ENCODE data around the gene CRYAB.
"Not testable (repeated sequence)": the region's sequence is repeated elsewhere in the genome, so short reads cannot be mapped to it uniquely, and the experiment has no call there.

The CRYAB gene

GRCh38 chr11:111933176-111933575, 21.6 kb upstream of the CRYAB start:
- DNase-seq = not testable (repeated sequence)

- no peak for DNase-seq
Measured at GRCh38 chr11:111932611-111932950, 21.0 kb upstream of the CRYAB start.

GRCh38 chr11:111930472-111930871, 18.9 kb upstream of the CRYAB start:
- no peak for DNase-seq

GRCh38 chr11:111926505-111927391, 15.2 kb upstream of the CRYAB start:
- peak; percentile 98 for DNase-seq

- DNase-seq = no peak
Measured at GRCh38 chr11:111925953-111926352, 14.4 kb upstream of the CRYAB start.

GRCh38 chr11:111923951-111924350, 12.4 kb upstream of the CRYAB start:
- no peak for DNase-seq

GRCh38 chr11:111923351-111923788, 11.8 kb upstream of the CRYAB start:
- DNase-seq = no peak

GRCh38 chr11:111922803-111923202, 11.2 kb upstream of the CRYAB start:
- no peak for DNase-seq

- DNase-seq = no peak
Measured at GRCh38 chr11:111921541-111922230, 10.1 kb upstream of the CRYAB start.

- no peak for DNase-seq
Measured at GRCh38 chr11:111920908-111921307, 9.3 kb upstream of the CRYAB start.

- no peak for DNase-seq
Measured at GRCh38 chr11:111918390-111919256, 7.1 kb upstream of the CRYAB start, which contains the start of gene C11orf52. C11orf52 (plus strand) TSS chr11:111918913; CDS start chr11:111918973, 60 bp downstream.

- DNase-seq = no peak
Measured at GRCh38 chr11:111917788-111918187, 6.2 kb upstream of the CRYAB start.

GRCh38 chr11:111917312-111917711, 5.7 kb upstream of the CRYAB start:
- DNase-seq = no peak

- DNase-seq = no peak
Measured at GRCh38 chr11:111916768-111917167, 5.2 kb upstream of the CRYAB start.

GRCh38 chr11:111913997-111914396, 2.4 kb upstream of the CRYAB start:
- DNase-seq = no peak

GRCh38 chr11:111913031-111913861, 1.7 kb upstream of the CRYAB start:
- DNase-seq = no peak

- DNase-seq = no peak
Measured at GRCh38 chr11:111912535-111912934, 965 bp upstream of the CRYAB start, which contains the start of gene HSPB2. HSPB2 (plus strand) TSS chr11:111912734; CDS start chr11:111912830, 96 bp downstream.

- no peak for DNase-seq
Measured at GRCh38 chr11:111910676-111911562, 651 bp downstream of the CRYAB start.

- DNase-seq = no peak
Measured at GRCh38 chr11:111909378-111909777, 2.2 kb downstream of the CRYAB start.

GRCh38 chr11:111908639-111909305, 2.8 kb downstream of the CRYAB start:
- DNase-seq = no peak

Measured in CD4-positive, alpha-beta T cell treated with Interleukin-21 for 1 hour (primary cell).